Non-pigmented ciliary epithelial cell (primary cell): ENCODE results near the gene ANGPTL5.
"Not testable (repeated sequence)": the region's sequence is repeated elsewhere in the genome, so short reads cannot be mapped to it uniquely, and the experiment has no call there.

Experiments used
- DNase-seq: peaks from one replicate; pipeline ENCODE4 v3.0.0-alpha.2; 2010; ENCODE audit warnings: low read depth

ANGPTL5 gene

DNA sequence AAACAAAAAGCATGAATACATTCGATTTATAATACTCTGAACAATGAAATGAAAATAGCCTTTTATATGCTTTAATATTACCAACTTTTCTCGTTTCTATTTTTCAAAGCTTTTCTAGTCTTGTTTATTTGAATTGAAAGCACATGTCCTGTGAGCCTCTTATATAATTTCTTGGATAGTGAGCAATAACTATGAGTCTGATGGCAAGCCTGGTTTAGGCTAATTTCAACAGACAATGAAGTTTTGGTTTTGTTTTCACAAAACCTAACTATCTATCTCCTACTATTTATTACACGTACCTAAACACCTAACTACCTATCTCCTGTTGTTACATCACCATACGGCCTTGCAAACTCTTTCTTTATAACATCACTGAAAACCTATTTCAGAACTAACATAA, 30.7 kb downstream of the ANGPTL5 start:
- DNase-seq: no peak

DNA sequence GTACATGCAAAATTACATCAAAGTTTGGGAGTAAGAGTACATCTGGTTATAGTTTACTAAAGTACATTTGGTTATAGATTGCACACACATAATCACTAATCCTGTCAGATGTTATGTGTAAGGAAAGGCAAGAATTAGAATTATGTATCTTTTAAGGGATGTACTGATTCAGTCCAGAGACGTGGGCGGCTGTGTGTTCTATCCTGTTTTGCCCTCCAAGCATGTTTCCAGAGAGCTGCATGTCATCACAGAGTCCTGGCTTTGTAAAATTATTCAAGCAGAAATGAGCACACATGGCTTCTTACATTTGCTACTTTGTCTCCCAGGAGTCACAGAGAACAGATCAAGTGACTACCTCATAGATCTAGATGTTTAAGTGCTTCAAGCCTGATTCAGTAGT, 34.7 kb downstream of the ANGPTL5 start:
- no peak for DNase-seq

DNA sequence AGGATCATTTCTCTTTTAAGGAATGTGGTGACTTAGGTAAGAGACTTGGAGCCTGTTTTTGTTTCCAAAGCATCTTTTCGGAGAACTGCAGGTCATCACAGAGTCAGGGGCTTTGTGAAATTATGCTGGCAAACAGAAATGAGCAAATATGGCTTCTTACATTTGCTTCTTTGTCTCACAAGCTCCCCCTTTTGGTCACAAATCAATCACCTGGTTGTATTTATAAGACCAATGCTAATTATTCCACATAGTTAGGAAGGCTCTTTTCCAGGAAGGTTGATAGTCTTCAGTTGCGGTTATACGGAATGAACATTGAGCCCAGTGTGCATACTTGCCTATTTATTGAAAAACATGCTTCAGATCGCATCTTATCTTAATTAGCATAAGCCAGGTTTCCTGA, 36.1 kb downstream of the ANGPTL5 start:
- DNase-seq: no peak

DNA sequence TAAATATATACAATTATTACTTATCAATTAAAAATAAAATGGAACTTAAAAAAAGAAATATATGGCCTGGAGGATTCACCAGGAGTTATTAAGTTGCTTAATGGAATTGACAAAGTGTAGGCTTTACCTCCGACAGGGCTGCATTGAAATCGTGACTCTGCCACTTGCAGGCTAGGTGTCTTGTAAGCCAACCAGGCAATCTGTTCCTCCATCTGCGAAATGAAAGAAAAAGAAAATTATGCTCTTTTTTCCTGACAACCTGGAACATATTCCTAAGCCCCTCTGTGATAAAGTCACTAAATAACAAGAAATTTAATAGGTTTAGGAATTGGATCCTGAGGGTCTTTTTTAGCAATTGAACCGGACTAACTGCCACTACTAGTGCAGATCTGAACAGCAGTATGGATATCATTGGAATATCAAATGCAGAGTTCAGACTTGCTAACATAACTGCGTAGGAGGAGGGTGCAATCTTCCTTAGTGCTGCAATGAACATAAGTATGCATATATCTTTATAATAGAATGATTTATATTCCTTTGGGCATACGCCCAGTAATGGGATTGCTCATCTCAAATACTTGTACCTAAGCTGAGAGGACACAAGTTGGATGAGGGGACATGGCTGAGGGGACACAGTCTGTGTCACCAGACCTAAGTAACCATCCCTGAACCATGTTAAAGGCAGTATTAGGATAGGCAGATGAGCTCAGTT, 44.0 kb downstream of the ANGPTL5 start:
- DNase-seq: no peak

DNA sequence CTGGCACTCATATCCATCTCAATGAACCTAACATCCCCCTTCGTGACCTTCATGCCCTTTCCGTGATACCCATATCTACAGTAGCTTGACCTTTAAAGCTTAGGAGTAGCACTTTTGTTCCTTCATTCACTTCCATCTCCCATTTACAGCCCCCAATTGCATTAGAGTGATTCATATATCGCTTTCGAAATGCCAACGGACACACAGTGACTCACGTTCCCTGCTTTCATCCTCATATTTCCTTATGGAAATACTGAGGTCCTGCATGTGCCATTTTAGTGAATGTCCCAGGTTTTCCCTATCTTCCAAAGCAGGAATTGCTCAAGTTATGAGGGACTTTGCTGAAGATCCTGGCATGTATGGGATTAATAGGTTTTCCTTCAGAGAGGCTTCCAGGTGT, 45.8 kb downstream of the ANGPTL5 start:
- DNase-seq: no peak

DNA sequence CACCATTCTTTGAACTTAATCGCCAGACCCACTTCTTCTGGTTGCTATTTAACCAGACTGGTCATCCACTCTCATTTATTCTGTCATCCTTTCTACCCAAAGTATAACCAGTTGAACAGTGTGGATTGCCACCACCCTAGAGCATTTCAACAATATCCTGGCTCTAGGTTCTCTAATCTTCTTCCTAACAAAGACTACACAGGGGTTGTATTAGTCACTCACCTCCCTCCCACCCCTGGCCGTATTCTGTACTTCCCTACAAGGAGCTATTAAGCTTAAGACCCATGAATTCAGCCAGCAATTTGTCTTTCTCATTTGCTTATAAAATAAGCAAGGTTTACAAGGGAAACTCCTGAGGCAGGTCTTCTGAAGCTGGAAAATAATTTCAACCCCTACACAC, 48.4 kb downstream of the ANGPTL5 start:
- no peak for DNase-seq

DNA sequence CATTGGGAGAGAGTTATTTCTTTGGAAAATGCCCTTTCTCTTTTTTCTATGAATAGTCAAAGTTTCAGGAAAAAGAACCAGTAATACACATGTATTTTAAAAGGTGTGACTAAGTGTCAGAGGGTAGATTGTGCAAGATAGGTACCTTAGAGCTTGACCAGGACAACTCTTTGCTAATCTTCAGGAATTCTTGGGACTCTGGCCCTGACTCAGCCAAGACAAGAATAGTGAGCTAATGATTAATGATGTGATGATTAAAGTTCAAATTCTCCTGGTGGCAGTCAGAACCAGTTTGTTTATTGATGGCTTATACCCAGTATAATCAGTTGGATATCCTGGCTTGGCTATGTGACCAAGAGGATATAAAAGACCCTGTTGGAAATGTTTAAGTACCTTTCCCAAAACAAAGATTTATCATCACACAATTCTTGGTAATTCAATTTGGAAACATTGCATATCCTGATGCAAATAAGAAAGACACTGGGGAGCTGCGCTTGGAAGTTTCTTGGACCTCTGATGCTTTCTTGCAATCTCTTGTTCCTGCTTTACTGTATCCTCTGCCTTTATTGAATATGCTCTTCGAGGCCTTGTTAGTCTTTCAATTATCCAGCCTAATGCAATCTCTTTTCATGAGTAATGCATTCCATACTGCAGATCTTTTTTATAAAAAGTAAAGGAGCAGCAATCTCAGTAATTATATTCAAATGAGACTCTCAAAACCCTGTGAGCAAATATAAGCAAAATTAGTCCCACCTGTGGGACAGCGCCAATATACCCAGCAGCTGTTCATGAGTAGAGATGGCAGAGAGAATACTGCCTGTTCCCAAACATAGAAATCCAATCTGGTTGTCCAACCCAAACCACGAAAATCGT, 49.5 kb downstream of the ANGPTL5 start:
- no peak for DNase-seq

DNA sequence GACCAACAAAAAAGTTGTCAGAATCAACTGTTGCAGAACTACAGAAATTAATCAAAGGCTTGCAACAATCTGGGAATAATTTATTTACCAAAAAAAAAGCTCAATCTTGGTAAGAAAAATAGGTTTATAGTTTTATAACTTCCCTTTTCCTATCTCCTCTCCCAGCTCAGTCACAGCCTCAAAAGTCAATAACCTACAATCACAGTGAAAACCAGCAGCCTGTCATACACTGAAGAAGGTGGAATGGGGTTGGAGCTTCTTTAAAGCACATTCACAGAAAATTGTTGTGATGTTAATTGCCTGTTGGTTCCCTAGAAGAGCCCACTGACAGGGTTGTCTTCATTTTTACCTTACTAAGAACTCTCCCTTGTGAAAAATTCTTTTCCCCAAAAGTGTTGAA, 52.2 kb downstream of the ANGPTL5 start:
- no peak for DNase-seq

DNA sequence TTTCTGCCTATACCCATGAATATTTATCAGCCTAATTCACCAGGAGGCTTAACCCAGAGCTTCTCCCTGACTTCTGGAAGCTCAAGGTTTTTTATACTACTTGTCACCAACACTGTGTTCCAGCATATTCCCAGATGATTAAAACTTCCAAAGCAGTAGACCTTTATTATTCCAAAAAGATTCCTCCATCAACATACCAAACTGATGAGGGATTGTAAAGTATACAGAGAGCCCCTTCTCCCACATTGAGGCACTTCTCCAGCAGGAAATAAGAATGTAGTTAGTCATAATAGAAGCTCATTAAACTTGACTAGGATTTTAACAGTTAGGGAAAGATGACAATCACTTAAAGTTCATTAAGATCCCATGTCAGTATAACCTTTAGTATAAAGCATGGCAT, 53.0 kb downstream of the ANGPTL5 start:
- DNase-seq: no peak

DNA sequence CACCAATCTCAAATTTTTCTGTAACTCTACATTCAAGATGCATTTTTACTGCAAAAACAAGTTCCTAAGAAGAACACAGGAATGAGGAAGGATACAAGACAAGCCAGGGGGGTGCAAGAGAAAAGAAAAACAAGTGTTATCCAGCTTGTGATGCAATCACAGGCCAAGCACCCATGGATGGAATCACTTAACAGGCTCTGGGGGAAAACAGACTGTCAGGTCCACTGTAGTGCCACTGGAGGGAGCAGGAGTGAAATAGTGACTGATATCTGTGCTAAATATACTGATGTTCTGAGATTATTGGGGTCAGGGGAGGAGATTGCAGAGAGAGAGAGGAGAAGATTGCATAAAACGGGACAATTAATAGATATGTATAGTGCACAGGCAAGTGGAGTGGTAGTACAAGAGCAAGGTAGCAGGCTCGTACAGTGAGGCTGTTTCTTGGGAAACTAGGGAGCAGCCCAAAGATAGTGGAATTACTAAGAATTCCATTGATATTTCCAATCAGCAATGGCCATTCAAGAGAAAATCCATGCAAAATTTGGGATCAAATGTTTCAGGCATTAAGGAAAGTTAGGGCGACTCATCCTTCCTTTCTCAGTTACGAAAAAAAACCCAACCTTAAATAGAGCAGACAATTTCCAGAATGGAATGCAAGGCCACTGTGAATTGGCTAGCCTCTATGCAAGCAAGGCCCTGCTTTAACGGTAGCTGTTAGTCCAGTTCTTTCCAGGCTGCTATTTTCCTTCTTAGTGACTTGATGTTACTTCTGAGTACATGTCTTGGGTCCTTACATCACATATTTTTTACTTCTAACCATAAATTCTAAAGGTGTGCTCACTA, 53.7 kb downstream of the ANGPTL5 start:
- peak; percentile 60 for DNase-seq

DNA sequence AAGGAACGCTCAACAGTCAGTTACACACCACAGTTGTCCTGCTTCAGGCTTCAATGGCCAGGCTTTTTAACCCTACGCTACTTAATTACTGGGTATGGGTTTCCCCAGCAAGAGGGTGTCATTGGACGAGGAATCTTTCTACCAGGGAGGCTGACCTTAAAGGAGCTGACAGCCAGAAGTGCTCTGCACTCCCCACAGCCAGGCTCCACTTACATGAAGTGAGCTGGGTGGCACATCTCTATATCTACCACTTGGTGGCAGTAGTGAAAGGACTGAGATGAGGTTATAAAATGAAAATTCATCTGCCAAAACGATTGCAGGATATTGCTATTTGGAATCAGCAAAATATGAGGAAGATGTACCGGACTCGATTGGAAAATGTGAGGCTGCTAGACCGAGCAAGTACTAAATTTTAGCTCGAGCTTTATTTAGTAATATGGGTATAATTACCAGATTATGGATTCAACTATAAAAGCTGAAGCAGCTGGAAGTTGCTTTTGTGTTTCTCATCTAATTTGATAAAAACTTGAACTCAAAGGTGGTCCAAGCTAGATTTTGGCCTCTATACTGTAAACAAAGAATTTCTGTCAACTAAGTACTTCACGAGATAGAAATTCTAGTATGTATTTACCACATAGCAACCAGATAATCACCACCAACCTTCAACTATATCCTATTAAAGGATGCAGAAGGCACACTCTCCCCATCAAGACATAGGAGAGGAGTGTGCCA, 55.5 kb downstream of the ANGPTL5 start:
- DNase-seq: no peak

DNA sequence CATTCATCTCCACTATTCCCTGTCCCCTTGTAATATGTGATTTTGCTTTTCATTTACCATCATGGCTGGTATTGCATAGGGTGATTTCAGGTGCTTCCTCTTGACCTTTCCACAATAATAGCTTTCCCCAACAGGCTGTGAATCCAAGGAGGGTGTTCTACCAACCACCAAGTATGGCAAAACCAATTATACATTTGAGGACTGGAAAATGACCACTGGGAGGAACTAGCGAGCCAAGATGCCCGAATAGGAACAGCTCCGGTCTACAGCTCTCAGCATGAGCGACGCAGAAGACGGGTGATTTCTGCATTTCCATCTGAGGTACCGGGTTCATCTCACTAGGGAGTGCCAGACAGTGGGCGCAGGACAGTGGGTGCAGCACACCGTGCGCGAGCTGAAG, 64.1 kb downstream of the ANGPTL5 start:
- not testable (repeated sequence) for DNase-seq

DNA sequence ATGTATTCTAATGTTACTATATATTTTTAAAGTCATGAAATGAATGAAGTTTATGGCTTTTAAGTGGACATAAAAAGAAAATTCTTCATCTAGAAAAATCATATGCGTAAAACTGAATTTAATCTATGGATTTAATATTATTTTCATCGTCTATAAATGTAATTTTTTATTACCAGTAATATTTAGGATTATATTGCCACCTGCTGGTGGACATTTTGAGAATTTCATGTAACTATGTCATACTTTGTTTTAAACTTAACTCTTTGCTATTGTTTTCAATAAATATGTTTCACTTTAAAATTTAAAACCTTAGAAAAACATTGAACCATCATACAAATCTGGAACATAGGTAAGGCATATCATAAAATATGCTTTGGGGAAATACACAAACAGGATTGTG, 68.1 kb downstream of the ANGPTL5 start:
- no peak for DNase-seq

DNA sequence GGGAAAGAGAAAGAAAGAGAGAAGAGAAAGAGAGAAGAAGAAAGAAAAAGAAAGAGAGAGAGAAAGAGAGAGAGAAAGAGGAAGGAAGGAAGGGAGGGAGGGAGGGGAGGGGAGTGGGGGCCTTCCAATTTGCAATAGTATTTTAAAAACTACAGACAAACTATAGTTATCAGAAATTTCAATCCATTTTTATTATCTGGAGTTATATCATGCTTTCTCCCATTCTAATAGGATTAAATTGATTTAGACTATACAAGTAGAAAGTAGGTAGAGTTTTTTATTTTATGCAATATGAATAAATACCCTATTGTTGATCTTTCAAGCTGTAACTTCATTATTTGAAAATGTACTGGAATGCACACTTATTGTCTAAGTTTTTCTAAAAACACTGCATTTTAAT, 71.7 kb downstream of the ANGPTL5 start:
- DNase-seq: no peak

DNA sequence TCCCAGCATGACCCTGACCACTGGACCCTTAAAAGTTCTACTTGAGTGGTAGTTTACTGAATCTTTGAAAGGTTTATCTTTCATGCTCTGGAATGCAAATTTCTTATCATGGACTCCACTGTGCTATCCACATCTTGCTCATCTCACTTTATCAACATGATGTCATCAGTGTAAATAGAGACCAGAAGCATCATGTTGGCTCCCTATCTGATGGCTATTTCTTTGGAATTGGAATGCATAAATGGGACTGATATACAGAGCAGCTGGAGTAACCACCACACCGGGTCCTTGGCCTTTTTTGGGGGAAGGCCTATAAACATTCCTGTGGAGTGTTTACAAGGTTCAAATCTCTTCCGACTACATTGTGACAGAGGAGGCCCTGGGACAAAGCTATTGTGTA, 75.6 kb downstream of the ANGPTL5 start:
- no peak for DNase-seq
